ENCODE measurements around the gene FOXP1.

FOXP1 gene

DNA sequence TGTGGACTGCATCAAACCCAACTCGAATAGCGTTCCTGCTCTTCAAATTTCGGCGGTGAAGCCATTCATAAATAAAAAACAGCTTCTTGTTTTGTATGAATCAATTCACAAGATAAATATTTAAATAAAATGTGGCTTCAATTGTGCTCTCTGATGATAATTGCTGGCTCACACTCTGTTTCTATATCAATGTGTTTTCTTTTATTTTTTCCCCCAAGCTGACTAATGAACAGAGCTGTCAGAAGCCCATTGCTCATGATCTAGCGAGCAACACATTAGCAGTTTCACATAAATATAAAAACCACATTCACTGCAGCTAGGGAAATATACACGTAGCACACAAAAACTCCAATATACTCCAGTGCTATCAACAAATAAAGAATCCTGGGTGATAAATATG lies 45.0 kb upstream of the FOXP1 start:
- H3K27me3 ChIP-seq (ENCODE audit: insufficient read depth, low read length) = no peaks in the 10 kb centered on the region; the same call in 1 of the 2 replicates
- H3K9me2 ChIP-seq (ENCODE audit: low read depth, low read length) = no peaks in the 10 kb centered on the region
- no peaks in the 10 kb centered on the region for H3K9me3 ChIP-seq (ENCODE audit: low read length)
- no peaks in the 10 kb centered on the region for H3K79me2 ChIP-seq (ENCODE audit: insufficient read depth, low read length)
- no peaks in the 10 kb centered on the region for H4K20me1 ChIP-seq (ENCODE audit: insufficient read depth, low read length)
- H3K4me2 ChIP-seq (ENCODE audit: low read length) = no peak overlapping the region
- no peak overlapping the region for H2AFZ ChIP-seq (ENCODE audit: low read length)
- H3F3A ChIP-seq (ENCODE audit: insufficient read depth, low read length) = no peaks in the 10 kb centered on the region
- no peaks in the 10 kb centered on the region for H3K36me3 ChIP-seq (ENCODE audit: insufficient read depth, low read length)
- H3K27ac ChIP-seq (ENCODE audit: low read depth, low read length, poor library complexity, severe bottlenecking) = no peak overlapping the region
- TF ChIP-seq EZH2 (IDR thresholded peaks at IDR 0.05; ENCODE audit: borderline replicate concordance, low read length) = no peak
- TF ChIP-seq, protein P1, sequence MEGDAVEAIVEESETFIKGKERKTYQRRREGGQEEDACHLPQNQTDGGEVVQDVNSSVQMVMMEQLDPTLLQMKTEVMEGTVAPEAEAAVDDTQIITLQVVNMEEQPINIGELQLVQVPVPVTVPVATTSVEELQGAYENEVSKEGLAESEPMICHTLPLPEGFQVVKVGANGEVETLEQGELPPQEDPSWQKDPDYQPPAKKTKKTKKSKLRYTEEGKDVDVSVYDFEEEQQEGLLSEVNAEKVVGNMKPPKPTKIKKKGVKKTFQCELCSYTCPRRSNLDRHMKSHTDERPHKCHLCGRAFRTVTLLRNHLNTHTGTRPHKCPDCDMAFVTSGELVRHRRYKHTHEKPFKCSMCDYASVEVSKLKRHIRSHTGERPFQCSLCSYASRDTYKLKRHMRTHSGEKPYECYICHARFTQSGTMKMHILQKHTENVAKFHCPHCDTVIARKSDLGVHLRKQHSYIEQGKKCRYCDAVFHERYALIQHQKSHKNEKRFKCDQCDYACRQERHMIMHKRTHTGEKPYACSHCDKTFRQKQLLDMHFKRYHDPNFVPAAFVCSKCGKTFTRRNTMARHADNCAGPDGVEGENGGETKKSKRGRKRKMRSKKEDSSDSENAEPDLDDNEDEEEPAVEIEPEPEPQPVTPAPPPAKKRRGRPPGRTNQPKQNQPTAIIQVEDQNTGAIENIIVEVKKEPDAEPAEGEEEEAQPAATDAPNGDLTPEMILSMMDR (IDR thresholded peaks at IDR 0.05; ENCODE audit: low read length) = no peak
- H3K9ac ChIP-seq (ENCODE audit: low read length) = no peak overlapping the region
- H3K4me3 ChIP-seq (ENCODE audit: low read depth, low read length, poor library complexity, severe bottlenecking) = no peak overlapping the region
- H3K4me1 ChIP-seq (ENCODE audit: insufficient read depth, low read length, severe bottlenecking) = no peaks in the 10 kb centered on the region

DNA sequence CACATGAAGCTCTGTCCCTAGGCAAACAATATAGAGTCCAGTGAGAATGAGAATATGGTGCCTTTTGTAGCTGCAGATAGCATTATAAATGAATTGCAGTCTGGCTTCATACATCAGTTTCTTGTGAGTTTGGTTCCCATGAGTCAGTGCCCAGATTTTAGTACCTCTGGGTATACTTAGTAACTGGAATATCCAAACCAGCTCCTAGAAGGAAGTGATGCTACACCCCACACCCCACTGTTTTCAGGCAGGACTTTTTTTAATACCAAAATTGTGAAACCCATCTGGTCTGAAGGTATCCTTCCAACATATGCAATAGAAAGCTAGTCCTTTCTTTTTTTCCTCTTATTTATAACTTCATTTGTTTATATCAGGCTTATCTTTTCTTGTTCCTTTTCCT lies 42.1 kb upstream of the FOXP1 start:
- Histone ChIP-seq H2AFZ (ENCODE audit: low read length) (no peak overlapping the region), H3K36me3 (ENCODE audit: insufficient read depth, low read length) (no peaks in the 10 kb centered on the region), H3K4me2 (ENCODE audit: low read length) (no peak overlapping the region), H3K9me3 (ENCODE audit: low read length) (no peaks in the 10 kb centered on the region), H3K9ac (ENCODE audit: low read length) (no peak overlapping the region), H3F3A (ENCODE audit: insufficient read depth, low read length) (no peaks in the 10 kb centered on the region), H3K27ac (ENCODE audit: low read depth, low read length, poor library complexity, severe bottlenecking) (no peak overlapping the region), H3K27me3 (ENCODE audit: insufficient read depth, low read length) (no peaks in the 10 kb centered on the region; the same call in 1 of the 2 replicates), H3K4me3 (ENCODE audit: low read depth, low read length, poor library complexity, severe bottlenecking) (no peak overlapping the region), H4K20me1 (ENCODE audit: insufficient read depth, low read length) (no peaks in the 10 kb centered on the region), H3K9me2 (ENCODE audit: low read depth, low read length) (no peaks in the 10 kb centered on the region), H3K79me2 (ENCODE audit: insufficient read depth, low read length) (no peaks in the 10 kb centered on the region), H3K4me1 (ENCODE audit: insufficient read depth, low read length, severe bottlenecking) (no peaks in the 10 kb centered on the region)
- no peak for TF ChIP-seq EZH2 (IDR thresholded peaks at IDR 0.05; ENCODE audit: borderline replicate concordance, low read length)
- TF ChIP-seq, protein P1 (IDR thresholded peaks at IDR 0.05; ENCODE audit: low read length) = no peak

DNA sequence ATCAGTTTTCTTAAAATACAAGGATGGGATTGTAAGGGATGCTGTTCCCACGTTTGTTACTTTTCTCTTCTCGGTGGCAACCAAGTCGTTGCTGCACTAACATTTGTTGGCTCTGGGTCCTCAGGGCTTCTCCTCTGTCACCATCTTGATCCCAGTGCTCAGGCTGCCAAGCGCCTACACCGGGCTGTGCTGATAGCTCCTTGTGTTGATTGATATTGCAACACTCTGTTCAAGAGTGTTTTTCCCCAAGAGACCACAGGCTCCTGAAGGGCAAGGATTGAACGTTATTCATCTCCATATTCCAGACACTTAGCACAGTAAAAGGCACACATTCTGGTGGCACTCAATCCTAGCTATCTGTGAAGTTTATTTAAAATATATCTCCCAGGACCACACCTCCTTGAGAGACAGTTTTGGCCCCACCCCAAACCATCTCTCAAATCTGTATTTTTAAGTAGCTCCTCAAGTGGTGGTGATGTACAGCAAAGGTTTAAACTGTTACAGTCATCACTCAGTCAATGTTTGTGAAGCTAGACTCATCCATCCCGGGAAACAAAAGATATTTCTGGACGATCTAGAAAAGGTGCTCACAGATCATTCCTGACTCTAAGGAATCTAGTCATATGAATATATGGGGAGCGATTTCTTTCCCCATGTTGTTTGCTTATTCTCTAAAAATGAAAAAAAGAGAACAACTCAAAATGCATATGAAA lies 38.5 kb upstream of the FOXP1 start:
- Histone ChIP-seq H3K27ac (ENCODE audit: low read depth, low read length, poor library complexity, severe bottlenecking) (no peak overlapping the region), H3K4me1 (ENCODE audit: insufficient read depth, low read length, severe bottlenecking) (no peaks in the 10 kb centered on the region), H3K9me2 (ENCODE audit: low read depth, low read length) (no peaks in the 10 kb centered on the region), H3K9me3 (ENCODE audit: low read length) (no peaks in the 10 kb centered on the region), H2AFZ (ENCODE audit: low read length) (no peak overlapping the region), H3K27me3 (ENCODE audit: insufficient read depth, low read length) (no peaks in the 10 kb centered on the region; the same call in 1 of the 2 replicates), H3K36me3 (ENCODE audit: insufficient read depth, low read length) (no peaks in the 10 kb centered on the region), H3K4me2 (ENCODE audit: low read length) (no peak overlapping the region), H3K9ac (ENCODE audit: low read length) (no peak overlapping the region), H3F3A (ENCODE audit: insufficient read depth, low read length) (no peaks in the 10 kb centered on the region), H3K79me2 (ENCODE audit: insufficient read depth, low read length) (no peaks in the 10 kb centered on the region), H4K20me1 (ENCODE audit: insufficient read depth, low read length) (no peaks in the 10 kb centered on the region), H3K4me3 (ENCODE audit: low read depth, low read length, poor library complexity, severe bottlenecking) (no peak overlapping the region)
- TF ChIP-seq, protein P1 (IDR thresholded peaks at IDR 0.05; ENCODE audit: low read length) = no peak
- no peak for TF ChIP-seq EZH2 (IDR thresholded peaks at IDR 0.05; ENCODE audit: borderline replicate concordance, low read length)
